GM21360 (cell line): ENCODE measurements around the gene SEMA6B.
"Not testable (repeated sequence)": the region's sequence is repeated elsewhere in the genome, so short reads cannot be mapped to it uniquely, and the experiment has no call there.

ENCODE experiments used
- ATAC-seq: cut with Tn5 transposase; IDR thresholded peaks from one replicate; pipeline ENCODE4 v1.9.1; 2021; ENCODE audit warnings: mild to moderate bottlenecking, moderate library complexity; ENCODE audit not compliant: unreplicated experiment

Gene SEMA6B

DNA sequence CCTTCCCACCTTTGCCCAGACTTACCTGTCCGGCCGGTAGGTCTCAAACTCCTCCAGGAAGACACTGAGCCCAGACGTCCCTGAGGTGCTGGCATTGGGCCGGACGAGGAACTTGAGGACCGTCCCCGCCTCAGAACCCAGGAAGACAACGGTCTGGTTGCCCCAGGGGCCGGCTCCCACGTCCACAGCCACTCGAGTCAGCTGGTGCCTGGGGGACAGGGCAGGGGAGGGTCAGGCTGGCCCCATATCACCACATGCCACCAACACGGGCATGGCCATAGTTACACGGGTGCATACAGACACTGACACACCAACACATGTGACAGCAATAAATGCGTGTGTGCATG is 11.3 kb downstream of the SEMA6B start:
- ATAC-seq = no peak

DNA sequence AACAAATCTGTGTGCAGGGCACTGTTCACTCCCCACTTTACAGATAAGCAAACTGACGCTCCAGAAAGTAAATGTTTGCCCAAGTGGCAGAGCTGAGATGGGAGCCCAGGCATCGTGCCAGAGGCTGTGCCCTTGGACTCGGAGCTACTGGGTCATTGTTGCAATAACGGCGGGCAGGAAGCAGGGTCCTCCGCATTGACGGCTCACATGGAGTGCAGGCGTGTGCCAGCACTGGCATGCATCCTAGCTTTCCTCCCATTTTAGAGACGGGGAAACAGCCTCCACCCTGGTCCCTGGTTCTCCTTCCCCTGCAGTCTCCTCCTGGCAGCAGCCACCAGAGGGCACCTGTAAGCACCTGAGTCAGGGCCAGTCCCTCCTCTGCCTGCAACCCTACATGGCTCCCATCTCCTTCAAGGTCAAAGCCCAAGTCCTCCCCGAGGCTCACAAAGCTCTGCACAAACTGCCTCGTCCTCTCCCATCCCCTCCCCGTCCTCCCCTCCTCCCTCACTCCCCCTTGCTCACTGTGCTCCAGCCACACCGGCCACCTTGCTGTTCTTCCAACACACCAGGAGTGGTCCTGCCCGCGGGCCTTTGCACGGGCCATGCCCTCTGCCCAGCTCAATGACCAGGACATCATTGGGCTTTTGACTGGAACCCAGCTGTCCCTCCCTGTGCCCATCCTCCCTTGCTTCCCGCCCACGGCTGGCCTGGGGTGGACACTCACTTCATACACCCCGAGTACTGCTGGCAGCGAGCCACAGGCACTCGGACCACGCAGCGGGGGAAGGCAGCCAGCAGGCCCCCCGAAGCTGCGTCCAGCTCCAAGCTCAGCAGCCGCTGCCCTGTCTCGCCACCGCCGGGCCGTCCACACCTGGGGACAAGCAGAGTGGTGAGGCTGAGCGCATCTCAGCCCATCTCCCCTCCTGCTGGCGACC is 11.9 kb downstream of the SEMA6B start:
- no peak for ATAC-seq

DNA sequence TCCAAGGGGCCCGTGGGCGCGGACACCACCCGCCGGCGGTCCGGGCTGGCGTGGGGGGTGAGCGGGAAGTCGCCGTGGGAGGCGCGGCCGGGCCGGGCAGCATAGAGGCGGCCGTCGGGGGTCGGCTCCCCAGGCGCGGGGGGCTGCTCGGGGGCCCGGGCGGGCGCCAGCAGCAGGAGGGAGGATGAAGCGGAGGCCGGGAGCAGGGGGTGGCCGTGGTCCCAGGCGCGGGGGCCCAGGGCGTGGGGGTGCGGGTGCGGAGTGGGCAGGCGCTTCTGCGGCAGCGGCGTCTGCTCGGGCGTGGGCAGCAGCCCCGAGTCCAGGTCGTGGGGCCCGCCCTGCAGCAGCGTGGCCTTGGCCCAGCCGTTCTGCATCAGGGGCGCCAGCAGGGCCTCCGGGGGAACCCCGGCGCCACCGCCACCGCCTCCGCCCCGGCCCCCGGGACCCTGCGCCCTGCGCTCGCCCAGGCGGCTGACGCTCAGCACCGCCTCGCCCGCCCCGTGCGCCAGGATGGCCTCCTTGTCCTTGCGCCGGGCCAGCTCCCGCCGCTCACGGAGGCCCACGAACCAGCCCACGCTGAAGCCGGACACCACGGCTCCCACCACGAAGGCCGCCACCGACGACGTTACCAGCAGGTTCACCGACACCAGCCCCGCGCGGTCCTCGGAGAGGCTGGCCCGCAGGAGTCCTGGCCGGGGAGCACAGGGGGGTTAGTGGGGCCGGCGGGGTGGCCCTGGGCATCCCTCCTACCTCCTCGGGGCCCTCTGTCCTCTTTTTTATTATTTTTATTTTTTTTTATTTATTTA is 15.4 kb downstream of the SEMA6B start:
- no peak for ATAC-seq

DNA sequence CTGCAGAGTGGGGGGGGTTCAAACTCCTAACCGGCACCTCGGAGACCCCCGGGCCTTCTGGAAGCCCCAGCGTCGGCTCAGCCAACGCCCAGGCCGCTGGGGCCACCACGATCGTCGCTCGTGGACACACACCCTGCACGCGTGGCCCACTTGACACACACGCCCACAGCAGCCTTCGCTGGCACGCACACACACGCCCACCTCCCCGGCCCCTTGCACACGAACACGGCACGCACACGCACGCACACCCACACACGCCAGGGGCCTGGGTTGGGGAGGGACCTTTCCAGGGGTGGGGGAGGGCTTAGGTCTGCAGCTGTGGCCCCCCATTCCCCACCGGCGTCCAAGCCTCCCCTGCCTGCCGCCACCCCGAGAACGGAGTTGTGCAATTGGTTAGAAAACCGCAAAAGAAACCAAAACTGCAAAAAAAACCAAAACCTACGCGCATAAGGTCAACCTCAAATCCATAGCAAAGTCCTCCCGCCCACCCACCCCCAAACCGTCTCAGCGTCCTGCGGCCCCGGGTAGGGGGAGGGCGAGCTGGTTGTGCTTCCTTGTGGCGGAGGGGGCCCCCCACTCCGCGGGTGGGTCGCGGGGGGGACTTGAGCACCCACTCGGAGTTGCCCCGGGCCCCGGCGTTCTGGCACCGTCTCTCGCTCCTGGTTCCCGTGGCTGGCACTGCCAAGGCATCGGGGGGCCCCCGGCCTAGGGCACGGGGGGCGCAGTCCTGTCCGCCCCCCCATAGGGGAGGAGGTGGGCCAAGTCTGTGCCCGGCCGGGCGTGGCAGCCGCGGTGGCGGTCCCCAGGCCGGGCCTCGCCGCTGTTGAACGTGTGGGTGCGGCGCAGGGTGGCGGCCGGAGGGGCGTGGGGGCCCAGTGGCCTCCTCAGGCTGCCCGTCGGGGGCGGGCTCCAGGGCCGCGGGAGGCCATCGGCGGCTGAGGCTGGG is 16.3 kb downstream of the SEMA6B start:
- no peak for ATAC-seq

DNA sequence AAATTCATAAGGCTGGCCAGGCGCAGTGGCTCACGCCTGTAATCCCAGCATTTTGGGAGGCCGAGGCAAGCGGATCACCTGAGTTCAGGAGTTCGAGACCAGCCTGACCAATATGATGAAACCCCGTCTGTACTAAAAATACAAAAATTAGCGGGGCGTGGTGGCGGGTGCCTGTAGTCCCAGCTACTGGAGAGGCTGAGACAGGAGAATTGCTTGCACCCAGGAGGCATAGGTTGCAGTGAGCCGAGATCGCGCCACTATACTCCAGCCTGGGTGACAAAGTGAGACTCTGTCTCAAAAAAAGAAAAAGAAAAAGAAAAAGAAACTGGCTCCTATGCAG is 17.7 kb downstream of the SEMA6B start:
- not testable (repeated sequence) for ATAC-seq

DNA sequence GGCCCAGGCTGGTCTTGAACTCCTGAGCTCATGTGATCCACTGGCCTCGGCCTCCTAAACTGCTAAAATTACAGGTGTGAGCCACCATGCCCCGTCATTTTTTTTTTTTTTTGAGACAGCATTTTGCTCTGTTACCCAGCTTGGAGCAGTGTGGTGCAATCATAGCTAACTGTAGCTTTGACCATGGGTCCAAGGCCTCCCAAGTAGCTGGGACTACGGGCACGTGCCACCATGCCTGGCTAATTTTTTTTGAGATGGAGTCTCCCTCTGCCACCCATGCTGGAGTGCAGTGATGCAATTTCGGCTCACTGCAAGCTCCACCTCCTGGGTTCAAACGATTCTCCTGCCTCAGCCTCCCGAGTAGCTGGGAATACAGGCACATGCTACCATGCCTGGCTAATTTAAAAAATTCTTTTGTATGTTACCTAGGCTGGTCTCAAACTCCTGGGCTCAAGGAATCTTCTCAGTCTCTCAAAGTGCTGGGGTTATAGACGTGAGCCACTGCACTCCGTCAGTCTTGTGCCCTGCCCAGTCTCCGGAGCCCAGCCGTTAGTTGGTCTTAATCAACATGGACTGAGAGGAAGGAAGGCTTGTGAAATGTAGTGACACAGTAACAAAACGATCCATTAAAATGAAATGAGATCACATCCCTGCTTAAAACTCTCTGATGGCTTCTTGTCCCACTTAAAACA is 18.2 kb downstream of the SEMA6B start:
- ATAC-seq = no peak

DNA sequence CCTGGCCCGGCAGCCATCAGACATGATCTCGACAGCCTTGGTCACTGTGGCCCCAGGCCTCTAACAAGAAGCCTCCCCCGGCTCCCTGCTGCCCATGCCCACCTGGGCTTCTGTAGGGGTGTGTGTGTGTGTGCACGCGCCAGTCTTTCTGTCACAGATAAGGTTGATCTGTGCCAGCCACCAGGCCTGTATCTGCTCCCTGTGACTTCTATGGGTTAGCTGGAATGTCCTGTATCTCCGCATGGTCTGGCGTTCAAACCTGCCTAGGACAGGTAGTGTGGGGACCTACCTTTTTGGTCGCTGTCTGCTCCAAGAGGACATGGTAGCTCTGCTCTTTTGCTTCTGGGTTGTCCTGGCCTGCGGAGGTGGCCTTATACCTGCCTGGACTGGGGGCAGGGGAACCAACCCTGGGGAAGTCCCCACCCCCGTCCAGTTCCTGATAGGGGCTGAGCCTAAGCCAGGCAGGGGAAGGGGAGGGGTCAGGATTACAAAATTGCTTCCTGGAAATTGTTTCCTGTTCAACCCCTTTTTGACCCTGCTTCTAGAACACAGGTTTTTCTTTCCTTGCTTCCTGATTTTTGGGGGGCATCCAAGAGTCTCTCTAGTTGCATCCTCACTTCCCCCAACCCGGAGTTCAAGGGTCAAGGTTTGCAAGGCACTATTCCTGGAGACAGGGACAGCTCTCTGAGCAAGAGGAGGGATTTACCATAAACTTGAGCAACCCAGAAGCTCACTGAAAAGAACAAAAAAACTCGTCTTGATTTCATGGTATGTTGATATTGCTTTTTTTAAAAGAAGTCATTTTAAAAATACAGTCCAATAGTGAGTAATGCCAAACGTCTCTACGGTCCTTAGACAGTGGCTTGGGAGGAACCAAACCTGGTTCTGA is 19.5 kb downstream of the SEMA6B start, which contains the start of gene LRG1:
Gene LRG1 (minus strand): TSS at position 344 of the 889 bp plus-strand sequence. CDS start 23 bp downstream, at position 321.
- ATAC-seq = no peak

DNA sequence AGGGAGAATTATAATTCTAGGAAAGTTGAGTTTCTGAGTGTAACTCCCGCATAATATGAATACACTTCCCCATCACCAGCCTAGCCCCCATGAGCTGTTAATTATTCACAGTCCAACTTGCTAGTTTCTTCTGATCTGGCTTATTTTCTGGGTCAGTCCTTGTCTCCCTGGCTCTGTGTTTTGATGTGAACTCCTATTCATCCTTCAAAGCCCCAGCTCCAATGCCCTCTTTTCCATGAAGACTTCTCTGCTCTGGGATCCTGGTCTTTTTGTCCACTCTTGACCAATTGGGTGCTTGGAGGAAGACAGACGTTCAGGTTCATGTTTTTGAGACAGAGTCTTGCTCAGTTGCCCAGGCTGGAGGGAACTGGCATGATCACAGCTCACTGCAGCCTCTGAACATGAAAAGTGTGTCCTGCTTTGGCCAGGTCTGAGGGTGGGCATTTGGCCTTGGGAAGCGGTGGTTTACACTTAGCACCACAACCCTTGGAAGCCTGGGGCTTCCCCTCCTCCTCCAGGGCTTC is 20.3 kb downstream of the SEMA6B start:
- ATAC-seq = no peak

DNA sequence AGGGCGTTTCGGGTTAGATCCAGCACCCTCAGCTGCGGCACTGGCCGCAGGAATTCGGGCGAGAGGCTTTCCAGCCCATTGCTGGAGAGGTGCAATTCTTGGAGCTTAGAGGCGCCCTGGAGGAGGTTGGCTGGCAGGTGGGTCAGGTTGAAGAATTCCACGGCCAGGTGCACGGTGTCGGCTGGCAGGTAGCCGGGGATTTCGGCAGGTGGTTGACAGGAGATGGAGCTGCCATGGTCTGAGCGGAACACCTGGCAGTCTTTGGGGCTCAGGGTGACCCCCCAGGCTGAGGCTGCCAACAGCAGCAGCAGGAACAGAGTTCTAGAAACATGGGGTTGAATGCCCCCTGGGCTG is 20.9 kb downstream of the SEMA6B start:
- ATAC-seq = no peak

DNA sequence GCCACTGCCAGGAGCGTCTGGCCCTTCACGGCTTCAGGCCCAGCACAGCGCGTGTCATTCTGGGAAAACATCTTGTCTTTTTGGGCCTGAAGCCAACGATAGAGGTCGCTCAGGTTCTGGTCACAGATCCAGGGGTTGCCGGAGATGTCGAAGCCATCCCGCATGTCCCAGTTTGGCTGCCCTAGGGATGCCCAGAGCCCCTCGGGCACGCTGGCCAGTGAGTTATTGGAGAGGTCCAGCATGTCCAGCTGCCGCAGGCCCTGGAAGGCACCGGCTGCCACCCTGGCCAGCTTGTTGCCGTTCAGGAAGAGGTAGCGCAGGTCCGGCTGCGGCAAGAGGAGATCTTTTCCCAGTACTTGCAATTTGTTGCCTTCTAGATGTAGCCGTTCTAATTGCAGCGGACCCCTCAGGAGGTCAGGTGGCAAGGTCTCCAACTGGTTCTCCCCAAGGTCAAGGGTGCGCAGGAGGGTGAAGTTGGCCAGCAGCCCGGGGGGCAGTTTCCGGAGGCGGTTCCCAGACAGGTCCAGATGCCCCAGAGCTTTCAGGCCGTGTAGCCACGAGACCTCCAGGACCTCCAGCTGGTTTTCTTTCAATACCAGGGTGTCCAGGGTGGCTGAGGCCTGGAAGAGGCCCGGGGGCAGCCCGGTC is 21.4 kb downstream of the SEMA6B start:
- ATAC-seq = no peak

DNA sequence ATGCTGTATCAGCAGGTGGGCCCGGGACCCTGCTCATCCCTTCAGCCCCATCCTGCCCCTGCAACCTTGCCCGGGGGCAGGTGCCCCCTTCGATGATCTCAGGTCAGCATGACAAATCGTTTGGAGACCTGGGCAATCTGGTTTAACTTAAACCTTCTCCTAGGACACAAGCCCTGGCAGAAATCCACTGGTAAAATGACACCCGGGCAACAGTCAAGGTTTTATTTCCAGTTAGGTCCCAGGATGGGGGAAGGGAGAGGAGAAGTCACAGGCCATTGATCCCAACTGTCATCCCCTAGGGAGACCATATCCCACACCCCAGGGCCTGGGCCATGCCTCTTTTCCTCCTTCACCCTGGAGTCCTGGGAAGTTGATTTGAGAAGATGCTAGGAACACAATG is 22.7 kb downstream of the SEMA6B start:
- no peak for ATAC-seq

DNA sequence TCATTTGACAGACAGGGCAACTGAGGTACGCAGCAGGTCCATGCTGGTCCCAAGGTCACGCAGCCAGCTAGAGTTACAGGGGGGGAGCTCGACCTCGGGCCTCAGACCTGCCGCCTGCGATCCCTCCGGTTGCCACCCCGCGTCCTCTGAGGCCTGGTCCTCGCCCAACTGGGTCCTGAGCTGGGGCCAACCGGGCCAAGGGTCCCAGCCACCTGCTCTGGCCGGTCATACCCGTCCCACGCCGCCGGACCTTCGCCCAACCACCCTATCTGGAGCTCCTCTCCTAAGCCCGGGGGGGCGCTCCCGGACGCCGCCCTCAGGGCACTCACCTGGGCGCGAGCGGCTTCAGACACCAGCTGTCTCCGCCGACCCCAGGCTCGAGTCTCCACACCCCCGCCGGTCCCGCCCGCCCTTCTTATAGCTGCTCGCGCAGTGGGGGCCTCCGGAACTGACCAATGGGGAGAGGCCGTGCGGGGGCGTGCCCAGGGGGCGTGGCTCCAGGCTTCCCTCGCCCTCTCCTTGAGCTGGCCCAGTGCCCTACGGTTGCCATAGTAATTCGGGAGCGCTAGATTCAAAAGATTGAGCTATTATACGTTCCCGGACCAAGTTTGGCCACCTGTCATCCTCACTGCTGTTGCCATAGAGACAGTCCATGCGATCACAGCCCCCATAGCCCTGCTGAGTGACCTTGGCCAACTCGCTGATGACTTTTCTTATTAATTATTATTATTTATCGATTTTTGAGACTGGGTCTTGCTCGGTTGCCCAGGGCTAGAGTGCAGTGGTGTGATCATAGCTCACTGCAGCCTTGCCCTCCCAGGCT is 24.4 kb downstream of the SEMA6B start, which contains the start of gene PLIN5:
Gene PLIN5 (minus strand): TSS at position 389 of the 823 bp plus-strand sequence. CDS start 1,150 bp downstream, outside the sequence.
- no peak for ATAC-seq

DNA sequence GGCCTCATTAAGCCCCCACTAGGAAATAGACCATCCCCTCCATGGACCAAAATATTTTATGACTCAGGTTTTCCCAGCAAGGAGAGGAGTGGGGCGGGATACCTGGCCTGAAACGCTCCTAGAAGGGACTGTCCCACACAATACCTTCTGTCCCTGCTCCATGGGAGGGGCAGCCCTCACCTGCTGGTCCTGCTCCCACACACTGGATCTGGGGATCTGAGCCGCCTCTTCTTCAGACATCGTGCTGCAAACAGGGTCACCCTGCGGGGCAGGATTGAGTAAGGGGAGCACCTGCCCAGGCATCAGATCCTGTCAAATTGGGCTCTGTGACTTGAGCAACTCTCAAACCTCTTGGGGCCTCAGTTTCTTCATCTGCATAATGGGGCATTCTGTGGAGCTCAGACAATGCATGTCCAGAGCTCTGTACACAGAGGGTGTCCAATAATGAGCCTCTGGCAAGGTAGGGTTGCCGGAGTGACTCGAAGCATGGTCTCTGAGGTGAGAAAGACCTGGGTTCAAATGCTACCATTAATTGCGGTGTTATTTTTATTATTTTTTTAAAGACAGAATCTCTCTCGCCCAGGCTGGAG is 25.6 kb downstream of the SEMA6B start:
- no peak for ATAC-seq

DNA sequence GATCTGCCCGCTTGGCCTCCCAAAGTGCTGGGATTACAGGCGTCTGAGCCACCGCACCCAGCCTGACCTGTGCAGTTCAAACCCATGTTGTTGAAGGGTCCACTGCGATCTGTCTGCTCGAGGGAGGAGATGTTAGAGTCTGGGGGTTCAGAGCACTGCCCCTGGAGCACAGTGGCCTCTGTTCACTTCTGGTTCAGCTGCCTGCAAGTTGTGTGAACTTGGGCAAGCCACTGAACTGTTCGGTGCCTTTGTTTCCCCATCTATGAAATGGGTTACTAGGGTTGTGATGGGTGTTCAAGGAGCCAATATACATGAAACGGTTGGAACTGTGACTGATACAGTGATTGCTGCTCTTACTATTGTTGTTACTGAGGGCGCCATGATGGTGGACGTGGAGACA is 26.1 kb downstream of the SEMA6B start:
- no peak for ATAC-seq

DNA sequence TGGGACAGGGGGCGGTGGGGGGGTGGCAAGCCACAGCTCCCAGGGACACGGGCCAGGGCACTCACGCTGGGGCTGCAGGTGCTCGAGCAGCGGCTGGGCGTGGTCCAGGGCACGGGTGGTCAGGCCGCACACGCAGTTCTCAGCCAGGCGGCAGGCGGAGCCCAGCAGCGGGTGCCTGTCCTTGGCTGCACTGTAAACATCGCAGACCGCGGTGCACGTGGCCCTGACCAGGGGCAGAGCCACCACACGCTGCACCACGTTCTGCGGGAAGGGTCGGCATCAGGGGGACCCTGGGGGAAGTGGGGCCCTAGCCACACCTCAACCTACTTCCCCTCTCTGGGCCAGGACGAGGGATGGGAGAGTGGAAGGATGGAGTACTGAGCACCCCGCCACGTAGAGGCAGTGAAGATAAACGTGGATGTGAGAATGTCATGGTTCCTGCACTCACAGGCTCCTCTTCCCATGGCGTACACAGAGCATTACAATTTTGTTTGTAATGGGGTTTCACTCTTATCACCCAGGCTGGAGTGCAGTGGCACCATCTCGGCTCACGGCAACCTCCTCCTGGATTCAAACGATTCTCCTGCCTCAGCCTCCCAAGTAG is 27.8 kb downstream of the SEMA6B start:
- no peak for ATAC-seq

DNA sequence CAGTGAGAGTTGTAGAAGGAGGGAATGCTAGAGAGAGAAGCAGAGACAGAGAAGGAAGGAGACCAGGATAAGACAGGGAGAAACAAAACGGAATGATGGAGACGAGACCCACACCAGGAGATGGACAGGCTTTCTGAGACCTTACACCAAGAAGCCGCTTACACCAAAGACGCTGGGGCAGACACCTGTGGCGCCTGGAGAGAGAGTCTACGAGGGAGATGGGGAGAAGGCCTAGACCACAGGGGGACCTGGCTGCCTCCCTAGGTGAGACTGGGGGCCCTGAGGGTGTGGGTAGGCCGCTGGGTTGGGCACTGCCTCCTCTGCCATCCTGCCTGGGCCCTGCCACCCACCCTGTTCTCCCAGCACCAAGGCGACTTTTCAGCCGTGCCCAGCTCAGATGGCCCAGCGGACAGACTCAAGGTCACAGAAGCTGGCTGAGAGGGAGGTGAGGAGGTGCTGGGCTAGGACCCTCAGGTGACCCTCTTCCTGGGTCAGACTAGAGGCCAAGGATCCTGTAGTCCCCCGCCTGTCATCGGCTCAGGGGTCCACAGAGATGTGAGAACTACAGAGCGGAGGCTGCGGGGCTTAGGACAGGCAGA is 29.5 kb downstream of the SEMA6B start:
- ATAC-seq = no peak

DNA sequence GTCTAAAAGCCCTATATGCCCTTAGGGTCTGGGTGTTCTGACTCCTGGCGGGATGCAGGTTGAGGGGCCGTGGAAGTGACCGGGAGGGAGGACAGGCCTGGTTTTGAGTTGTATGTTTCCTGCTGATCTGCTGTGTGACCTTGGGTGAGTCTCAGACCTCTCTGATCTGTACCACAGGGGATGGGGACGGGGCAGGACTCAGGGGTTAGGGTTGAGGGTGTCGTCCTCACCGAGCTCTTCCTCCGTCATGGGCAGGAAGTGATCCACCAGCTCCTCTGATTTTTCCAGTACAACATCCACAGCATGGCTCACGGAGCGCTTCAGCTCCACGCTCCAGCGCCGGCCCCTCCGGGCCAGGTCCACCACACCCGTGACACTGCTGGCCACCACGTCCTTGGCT is 30.6 kb downstream of the SEMA6B start:
- no peak for ATAC-seq
